Astrocyte of the cerebellum (primary cell): ENCODE data around the gene OGFOD2.

ENCODE experiments used
- DNase-seq: peaks from one replicate; pipeline ENCODE4 v3.0.0-alpha.2; 2011; ENCODE audit warnings: low read depth
- H3K4me3 ChIP-seq: 2 replicates; pipeline ENCODE4 v1.5.1; 2011; ENCODE audit warnings: mild to moderate bottlenecking, low read depth, low read length, moderate library complexity
- CTCF ChIP-seq: IDR thresholded peaks from 2 replicates; pipeline ENCODE4 v1.5.1; 2012; ENCODE audit warnings: low read length, low read depth, moderate library complexity, mild to moderate bottlenecking; ENCODE audit errors: missing control alignments
- in situ Hi-C: cut with HindIII; loops from 2 replicates; pipeline ENCODE4 v1.10.0; 2017; ENCODE audit warnings: low sequenced_read_pairs

OGFOD2 gene

GRCh38 chr12:123001464-123001863, 26.4 kb downstream of the OGFOD2 start:
- TF ChIP-seq CTCF: no peak
- H3K4me3 ChIP-seq: no peak overlapping the region
- in situ Hi-C loops: no loop called here
- DNase-seq: no peak

- no peak overlapping the region for H3K4me3 ChIP-seq
- no peak for DNase-seq
- no peak for TF ChIP-seq CTCF
- in situ Hi-C loops: no loop called here
These were observed 28.2 kb downstream of the OGFOD2 start for GRCh38 chr12:123003257-123003656.

- no peak overlapping the region for H3K4me3 ChIP-seq
- in situ Hi-C loops: no loop called here
- TF ChIP-seq CTCF: no peak
- DNase-seq: no peak
These were observed 29.2 kb downstream of the OGFOD2 start for GRCh38 chr12:123004287-123004686.

- no peak overlapping the region for H3K4me3 ChIP-seq
- TF ChIP-seq CTCF: no peak
- DNase-seq: no peak
- in situ Hi-C loops: no loop called here
These were observed 30.1 kb downstream of the OGFOD2 start for GRCh38 chr12:123005081-123005626.

DNA sequence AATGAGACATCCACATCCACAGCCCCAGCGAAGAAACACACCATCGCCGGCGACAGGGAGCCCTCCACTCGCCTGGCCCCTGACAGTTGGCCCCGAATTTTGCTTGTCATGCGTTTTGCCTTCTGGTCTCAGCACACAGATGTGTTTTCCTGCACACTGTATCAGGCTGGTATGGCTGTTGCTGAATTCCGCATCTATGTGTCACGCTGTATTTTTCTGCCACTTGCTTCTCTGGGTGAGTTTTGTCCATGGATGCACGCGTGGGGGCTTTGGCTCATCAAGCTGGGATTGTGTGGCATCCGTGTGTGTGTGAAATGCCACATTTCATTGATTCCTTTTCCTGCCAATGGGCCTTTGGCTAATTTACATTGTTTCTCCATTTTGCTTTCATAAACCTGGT, 31.9 kb downstream of the OGFOD2 start:
- in situ Hi-C loops: no loop called here
- no peak for TF ChIP-seq CTCF
- no peak overlapping the region for H3K4me3 ChIP-seq
- DNase-seq: no peak

DNA sequence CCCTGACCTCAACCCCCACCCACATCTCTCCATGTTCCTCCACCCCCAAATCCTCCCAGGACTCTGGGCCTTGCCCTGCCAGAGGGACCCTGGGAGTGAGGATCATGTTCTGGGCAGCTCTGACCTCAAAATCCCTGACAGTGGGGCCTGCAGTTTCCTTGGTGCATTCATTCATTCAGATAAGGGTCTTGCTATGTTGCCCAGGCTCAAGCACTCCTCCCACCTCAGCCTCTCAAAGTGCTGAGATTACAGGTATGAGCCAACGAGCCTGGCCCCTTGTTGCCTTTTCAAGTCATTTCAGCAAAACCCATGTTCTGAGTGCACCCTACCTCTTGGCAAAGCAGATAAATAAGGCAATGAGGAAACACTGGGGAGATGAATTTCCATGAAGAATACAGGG, 35.1 kb downstream of the OGFOD2 start:
- in situ Hi-C loops: no loop called here
- no peak for DNase-seq
- no peak for TF ChIP-seq CTCF
- H3K4me3 ChIP-seq: no peak overlapping the region

GRCh38 chr12:123010681-123011080, 35.6 kb downstream of the OGFOD2 start:
- in situ Hi-C loops: no loop called here
- no peak for DNase-seq
- TF ChIP-seq CTCF: no peak

More at GRCh38 chr12:123010681-123011080, 35.6 kb downstream of the OGFOD2 start:
- H3K4me3 ChIP-seq: no peak overlapping the region
